ACHN (cell line): ENCODE data around the gene CD44.

Experiments used
- DNase-seq: peaks from one replicate; pipeline ENCODE4 v3.0.0-alpha.2; 2015
- in situ Hi-C: cut with HindIII; loops from 2 replicates; pipeline ENCODE4 v1.10.0; 2017; ENCODE audit warnings: low sequenced_read_pairs, low pct_ligation_motif_present, low pct_unique_long_range_greater_than_20kb

The CD44 gene

DNA sequence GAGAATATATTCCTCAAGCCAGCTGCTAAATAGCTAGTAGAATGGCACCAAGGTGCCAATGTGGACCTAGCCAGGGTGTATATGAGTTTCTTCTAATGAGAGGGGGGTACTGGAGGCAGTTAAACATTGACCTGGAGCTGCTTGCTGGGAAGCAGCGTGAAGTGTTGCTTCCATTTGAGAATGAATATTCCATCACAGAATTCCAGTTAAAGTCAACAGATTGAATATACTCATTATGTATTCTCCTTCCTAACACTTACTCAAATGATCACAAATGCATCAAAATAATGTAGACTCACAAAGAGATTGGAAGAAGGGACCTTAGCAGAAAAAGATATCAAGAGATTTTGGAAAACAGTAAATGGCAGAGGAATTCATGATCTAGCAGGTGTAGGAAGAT, 102.1 kb downstream of the CD44 start:
- in situ Hi-C loops, result no loop called here

DNA sequence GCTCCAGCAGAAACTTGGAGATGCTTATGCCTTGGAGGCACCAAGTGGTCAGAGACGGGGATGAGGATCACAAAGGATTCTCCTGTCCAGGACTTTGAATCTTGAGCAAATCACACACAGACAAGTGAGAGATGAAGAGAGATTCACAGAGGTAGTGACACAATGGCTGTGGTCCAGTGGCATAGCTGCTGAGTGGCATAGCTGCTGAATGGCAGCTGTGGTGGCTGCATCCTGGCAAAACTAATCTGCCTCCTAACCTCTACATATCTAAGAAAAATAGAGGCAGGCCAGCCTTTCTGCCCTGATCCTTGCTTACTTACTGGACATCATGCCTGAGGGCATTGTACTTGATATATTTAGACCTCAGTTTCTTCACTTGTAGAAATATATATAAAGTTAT, 102.6 kb downstream of the CD44 start:
- DNase-seq, result no peak
- in situ Hi-C loops, result no loop called here

More for the DNA sequence above, 102.1 kb downstream of the CD44 start:
- no peak for DNase-seq

DNA sequence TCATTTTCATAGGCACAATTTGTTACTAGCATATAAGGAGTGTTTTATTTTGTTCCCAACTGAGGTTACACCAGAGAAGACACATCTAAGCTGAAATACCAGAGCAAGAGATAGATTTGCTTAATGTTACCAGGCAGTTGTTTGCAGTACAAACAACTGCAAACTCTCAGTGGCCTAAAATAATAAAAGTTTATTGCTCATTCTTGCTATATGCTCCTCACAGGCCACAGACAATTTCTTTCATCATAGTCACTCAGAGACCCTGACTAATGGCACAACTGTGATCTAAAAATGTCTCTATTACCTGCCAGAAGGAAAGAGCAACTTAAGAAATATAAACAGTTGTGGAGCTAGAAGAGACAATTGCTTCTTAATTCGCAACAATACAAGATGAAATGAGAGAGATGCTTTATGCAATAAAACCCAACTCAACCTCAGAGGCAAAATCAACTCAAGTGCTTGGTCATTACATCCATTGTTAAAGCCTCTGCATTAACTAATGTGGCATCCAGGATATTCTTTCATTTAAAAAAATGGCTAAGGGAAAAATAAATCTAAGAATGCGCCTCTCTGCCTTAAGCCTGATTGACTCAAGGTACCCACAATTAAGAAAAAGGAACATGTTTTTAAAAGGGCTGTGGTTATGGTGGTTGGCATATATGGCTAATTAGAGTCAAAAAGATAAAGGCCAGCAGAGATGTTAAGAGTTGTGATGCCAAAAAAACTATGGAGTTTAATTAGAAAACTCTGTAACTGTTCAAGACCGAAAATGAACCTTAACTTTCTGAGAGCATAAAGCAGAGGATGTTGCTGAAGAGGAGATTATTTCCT, 103.7 kb downstream of the CD44 start:
- in situ Hi-C loops, result no loop called here
- no peak for DNase-seq

DNA sequence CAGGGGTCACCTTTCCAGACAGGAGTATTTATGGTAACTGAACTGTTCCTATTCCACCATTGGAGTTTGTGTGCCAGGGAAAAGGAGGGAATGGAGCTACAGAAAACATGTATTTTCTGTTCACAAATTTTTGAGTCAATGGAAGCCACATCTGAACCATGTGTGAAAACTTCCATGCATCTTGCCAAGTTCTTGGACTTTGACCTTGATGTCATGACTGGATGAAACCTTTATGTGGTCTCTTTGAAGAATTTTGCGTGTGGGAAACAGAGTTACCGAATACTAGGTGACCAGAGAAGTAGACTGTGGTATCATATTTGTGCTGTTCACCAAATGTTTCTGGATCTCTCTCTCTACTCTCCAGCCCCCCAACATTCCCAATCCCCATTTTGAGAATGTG, 104.8 kb downstream of the CD44 start:
- in situ Hi-C loops, result no loop called here
- no peak for DNase-seq

DNA sequence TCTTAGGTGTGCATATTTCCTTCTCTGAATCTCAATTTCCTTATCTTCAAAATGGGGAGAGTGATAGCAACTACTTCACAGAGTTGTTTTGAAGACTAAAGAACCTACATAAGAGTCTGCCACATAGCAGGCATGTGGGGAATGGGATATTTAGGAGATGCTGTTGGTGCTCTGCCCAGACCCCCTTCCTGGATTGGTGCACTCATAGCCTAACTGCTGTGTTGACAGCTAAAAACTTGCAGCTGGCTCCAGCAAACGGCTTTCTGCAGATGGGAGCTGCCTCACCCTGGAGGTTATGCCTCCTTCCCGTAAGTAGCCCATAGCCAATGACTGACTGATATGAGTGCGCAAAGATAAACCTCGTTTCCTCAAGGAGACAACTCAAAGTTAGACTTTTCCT, 106.1 kb downstream of the CD44 start:
- in situ Hi-C loops, result no loop called here
- no peak for DNase-seq

DNA sequence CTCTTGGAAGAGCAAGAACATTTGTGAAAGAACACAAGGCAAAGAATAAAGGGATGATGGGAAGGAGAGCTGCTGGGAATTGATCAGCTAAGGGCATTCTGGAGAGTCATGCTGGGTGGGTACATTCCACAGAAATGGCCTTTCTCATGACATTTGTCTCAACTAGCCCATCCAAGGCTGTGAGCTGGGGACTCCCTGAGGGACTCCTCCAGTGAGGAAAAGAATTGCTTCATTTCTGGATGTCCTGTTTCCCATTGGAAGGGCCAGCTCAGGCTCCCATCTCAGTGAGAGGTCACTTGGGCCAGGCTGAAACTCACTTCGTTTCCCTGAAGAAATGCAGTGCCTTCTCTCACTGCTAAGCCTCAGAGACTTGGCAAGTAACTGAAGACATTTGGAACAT, 106.8 kb downstream of the CD44 start:
- in situ Hi-C loops, result no loop called here
- DNase-seq, result no peak

DNA sequence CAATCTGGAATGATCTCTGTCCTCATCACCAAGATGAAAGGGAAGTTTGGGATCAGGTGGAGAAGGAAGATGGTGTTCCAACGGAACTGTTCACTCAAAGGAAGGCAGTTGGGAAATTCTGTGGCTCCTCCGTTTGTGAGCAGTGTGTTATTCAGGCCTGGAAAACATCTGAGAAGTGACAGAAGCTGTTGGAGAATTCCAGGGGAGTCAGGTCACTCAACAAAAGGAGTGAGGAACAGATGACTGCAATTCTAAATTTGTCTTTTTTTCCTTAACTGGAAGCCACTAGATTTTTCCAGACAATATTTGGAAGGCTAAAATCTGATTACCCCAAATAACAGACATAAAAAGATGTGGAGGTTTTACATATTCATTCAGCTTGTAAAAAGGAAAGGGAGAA, 107.8 kb downstream of the CD44 start:
- no peak for DNase-seq
- in situ Hi-C loops, result no loop called here

DNA sequence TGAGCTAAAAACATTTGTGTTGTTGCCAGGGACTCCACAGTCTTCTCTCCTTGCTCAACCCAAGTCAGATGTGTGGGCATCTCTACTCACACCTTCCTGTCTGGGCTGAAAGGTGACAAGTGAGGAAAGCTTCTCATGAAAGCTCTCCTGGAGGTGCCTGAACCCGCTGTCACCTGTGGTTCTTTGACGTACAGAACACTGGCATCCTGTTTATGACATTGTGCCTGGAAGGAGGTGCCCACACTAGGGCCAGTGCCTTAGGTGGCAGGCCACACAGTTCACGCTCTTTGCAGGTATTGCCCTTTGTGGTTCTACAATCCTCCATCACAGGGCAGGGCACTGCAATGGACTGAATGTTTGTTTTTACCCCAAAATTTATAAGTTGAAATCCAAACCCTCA, 108.5 kb downstream of the CD44 start:
- in situ Hi-C loops, result no loop called here

DNA sequence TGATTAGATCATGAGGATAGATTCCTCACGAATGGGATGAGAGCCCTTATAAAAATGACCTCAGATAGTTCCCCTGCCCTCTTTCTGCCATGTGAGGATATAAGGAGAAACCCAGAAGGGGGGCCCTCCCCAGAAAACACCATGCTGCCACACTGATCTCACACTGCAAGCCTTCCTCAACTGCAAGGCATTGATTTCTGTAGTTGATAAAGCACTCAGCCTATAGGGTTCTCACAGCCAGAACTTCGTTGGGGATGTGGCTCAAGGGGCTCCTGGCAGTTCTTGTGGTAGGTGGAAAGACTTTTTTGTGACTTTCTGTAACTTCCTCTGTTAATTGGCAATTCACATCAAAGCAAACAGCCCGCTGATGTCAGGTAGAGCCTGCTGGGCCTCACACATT, 108.9 kb downstream of the CD44 start:
- in situ Hi-C loops, result no loop called here
- no peak for DNase-seq

More for the DNA sequence above, 108.5 kb downstream of the CD44 start:
- DNase-seq, result no peak

DNA sequence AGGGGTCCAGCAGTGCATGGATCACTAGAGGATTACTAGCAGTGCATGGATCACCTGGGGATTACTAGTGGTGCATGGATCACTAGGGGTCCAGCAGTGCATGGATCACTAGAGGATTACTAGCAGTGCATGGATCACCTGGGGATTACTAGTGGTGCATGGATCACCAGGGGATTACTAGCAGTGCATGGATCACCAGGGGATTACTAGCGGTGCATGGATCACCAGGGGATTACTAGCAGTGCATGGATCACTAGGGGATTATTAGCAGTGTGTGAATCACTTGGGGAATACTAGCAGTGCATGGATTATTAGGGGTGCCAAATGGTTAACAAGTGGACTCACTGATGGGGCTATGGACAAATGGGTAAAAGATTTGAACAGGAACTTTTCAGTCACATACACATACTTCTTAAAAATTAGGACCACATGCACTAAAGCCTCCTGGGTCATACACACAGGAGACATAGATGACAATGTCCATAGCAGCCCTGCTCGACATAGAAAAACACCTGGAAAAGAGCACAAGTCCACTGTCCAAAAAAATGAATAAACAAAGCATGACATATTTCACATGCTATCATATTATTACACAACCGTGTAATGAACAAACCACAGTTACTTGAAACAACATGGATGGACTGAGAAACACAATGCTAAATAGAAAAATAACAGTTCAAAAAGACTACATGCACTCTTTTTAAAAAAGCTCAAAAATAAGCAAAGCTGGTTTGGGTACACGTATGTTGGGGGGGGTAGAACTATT, 109.8 kb downstream of the CD44 start:
- in situ Hi-C loops, result no loop called here
- DNase-seq, result no peak

DNA sequence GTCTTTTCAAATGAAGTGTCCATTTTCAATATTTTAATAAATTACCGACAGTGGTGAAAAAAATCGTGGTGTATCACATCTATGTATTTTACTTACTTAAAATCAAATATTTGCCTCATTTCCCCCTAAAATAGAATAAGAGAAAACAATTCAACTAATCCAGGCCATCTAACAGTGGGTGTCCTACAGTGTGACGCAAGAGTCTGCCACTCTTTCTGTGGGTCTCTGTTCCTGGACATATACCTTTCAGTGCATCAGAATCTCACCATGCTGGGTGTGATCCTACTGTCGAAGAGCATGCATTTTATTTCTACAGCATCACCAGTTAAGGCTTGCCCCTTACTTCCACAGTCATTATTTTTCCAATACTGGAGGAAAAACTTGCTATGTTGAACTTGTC, 111.2 kb downstream of the CD44 start:
- in situ Hi-C loops, result no loop called here
- no peak for DNase-seq

DNA sequence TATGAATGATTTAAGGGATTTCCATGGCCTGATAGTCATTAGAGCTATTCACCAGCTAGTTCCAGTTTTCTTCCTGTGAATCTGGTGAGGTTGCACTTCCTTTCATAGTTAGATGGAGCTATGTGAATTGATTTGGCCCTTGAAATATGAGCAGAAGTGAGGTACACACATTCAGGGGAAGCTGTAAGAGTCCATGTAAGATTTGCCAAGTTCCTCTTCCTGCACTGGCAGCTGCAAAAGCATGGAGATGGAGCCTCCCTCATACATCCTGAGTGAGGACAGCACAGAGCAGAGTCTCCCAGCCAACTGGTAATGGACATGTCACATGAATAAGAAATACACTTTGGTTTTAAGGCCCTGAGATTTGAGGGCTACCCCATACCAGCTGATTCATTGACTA, 111.7 kb downstream of the CD44 start:
- DNase-seq, result no peak
- in situ Hi-C loops, result no loop called here

DNA sequence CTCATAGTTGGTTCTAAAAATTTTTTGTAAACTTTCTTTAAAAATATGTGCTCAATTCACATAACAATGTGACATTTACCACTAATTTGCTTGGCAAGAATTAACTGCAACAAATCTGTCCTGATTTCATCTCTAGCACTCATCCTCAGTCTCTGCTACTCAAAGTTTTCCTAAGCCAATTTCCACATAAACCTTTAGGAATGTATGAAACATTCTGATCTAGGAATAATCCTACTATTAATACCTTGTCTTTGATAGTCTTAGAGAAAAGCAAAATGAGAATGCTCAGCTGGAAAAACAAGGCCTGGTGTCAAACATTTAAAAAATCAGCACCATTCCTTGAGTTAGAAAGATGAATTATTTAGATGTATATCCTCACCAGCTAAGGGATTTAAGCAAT, 114.3 kb downstream of the CD44 start:
- DNase-seq, result no peak
- in situ Hi-C loops, result no loop called here

DNA sequence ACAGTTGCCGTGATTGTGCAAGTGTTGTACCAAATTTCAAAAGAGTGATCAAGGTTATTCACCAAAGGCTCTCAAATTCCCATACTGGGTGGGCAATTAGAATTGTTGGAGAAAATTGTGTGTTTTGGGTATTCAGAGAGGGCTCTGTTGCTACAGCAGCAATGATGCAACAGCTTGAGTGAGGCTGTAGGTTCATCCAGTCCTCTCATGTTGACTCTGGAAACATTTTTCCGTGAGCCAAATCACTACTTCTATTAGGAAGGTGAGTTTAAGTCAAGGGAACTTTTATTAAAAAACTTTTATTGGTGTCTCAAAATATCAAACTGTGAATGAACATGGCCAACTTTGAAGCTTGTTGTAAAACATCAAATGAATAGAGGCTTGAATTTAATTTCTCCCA, 116.5 kb downstream of the CD44 start:
- DNase-seq, result no peak
- in situ Hi-C loops, result no loop called here

DNA sequence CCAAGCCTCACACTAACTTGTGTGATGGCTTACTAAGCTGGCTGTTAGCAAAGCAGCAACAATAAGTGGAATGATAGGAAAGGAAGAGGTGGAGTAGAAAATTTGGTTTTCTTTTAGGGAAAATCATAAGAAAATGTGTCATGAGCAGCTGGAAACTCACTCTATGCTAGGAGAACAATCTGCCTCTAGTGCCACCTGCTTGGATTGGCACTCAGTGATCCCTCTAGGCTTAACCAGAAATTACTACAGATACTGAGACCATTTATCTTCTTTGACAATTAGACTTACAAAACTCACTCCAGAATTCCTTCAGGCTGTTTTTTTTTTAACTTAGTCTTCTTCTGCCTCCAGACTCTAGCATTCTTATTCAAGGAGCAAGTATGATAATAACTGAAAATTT, 117.3 kb downstream of the CD44 start:
- DNase-seq, result no peak
- in situ Hi-C loops, result no loop called here

DNA sequence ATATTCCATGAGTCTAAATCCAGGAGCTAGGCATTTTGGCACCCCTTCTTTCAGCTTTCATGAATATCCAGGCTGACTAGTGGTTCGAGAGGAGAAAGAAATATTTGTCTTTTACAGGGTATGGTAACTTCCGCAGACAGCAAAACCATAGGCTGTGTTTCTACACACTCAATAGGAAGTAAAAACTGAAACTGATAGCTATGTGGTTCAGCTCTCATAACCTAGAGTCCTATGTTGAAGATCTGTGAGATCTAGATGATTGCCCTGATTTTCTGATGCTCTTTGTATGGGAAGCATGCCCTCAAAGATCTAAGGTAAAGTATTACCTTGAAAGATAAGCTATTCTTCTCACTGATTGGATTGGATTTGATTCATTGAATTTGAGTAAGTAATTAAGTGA, 118.3 kb downstream of the CD44 start:
- no peak for DNase-seq
- in situ Hi-C loops, result no loop called here

DNA sequence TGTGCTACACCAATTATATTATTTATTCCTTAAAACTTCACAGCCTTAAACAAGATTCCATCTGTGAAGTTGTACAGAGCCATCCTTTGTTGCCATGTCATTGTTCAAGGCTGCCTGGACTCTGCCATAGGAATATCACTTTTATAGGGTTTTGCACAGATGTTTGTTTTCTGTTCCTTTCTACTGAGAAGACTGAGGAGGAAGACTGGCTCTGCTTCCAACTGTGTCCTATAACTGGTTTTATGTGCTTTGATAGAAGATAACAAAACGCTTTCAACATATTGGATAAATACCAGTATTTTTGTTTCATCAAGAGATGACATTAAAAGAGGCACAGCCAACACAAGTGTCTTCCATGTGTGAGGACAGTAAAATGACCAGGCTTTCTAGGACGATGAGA, 120.6 kb downstream of the CD44 start:
- DNase-seq, result no peak
- in situ Hi-C loops, result no loop called here

DNA sequence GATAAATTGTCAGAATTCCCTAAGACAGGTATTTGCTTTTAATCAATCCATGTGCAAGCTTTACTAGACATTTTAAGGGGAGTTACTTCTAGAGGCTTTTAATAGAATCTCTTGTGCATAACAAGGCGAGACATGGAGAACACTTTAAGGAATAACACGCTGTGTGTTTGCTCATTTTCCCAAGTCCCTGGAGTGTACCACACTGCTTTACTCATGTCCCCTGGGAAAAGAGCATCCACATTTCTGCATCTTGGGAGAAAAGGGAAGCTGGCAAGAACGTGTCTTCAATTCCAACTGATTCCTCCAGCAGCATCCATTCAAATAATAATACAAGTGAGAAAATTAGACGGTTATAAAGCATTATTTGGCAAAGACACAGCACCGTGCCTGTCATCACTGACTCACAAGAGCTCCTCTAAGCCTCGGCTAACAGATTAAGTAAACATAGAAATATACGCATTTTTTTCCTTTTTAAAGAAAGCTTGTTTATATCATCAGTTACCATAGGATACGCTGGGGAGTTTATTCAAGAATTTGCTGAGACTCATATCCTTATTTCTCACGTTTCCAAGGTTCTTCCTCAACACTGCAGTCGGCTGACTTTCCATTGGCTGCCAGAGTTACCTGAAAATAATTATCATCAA, 121.5 kb downstream of the CD44 start:
- no peak for DNase-seq
- in situ Hi-C loops, result no loop called here

DNA sequence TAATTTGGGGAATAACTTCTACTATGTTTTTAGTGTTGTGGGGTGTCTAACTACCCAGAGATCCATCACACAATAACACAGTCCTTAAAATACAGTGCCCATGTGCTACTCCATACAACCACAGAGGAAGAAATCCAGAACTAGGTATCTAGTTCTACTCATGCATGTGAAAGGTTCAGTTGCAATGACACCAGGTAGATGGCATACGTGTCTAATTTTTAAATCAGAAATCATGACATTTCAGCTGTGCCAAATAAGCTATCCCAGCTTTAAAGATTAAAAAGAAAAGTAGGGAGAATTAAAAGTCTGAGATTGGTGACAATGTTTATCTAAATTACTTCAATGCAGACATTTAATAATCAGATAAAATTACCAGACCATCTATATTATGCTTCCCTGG, 122.2 kb downstream of the CD44 start:
- in situ Hi-C loops, result no loop called here
- no peak for DNase-seq

DNA sequence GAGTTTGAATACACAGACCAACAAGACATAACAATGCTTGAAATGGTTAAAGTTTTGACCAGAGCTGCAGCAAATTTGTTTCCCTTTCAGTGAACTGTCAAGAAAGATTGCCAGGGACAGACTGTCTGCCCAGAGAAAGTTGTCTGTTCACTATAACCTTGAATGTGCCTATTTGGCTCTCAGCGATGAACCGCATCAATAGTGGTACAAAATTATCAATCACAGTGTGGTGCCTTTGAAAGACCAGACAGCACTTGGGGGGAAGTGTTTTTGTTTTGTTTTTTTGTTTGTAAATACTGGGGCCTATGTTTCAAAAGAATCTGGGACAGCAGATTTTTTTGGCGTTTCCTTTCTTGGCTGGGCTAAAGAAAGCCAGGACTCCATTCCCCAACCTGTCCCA, 123.1 kb downstream of the CD44 start:
- in situ Hi-C loops, result no loop called here
- no peak for DNase-seq
